ENCODE data around the gene DCC. TPM values are rescaled to one million over a fixed set of nuclear protein-coding genes. Genes with fewer than 3 reads are reported as not detected.

The DCC gene
- total RNA-seq, 2 donors from 2014 or later = 0.33 TPM; not detected in 1

GRCh38 chr18:53134711-53135110, 794.7 kb downstream of the DCC start:
- Histone ChIP-seq H3K27me3 (no peaks in the 10 kb centered on the region), H3K9me3 (no peaks in the 10 kb centered on the region), H3K27ac (no peak overlapping the region), H3K36me3 (replicated peaks in 1 of 2; ENCODE audit: insufficient read depth in 1 of 2, low read depth in 2 of 2) (no peaks in the 10 kb centered on the region), H3K4me3 (no peak overlapping the region), H3K4me1 (no peaks in the 10 kb centered on the region)
- TF ChIP-seq CTCF (IDR thresholded peaks at IDR 0.05) = no peak
- TF ChIP-seq POLR2A (IDR thresholded peaks at IDR 0.05) = no peak
- DNase-seq (no peak), ATAC-seq (no peak)
- intact Hi-C loops (cut with DNase I) = no loop called here
- 43 to 59% methylated on average over 3 of the region's 3 CpGs for WGBS, 2 donors

- H3K9me3 ChIP-seq = no peaks in the 10 kb centered on the region
- no peaks in the 10 kb centered on the region for H3K27me3 ChIP-seq
- H3K36me3 ChIP-seq (replicated peaks in 1 of 2; ENCODE audit: insufficient read depth in 1 of 2, low read depth in 2 of 2) = no peaks in the 10 kb centered on the region
- intact Hi-C loops (cut with DNase I) = no loop called here
- no peak overlapping the region for H3K27ac ChIP-seq
- H3K4me3 ChIP-seq = no peak overlapping the region
- ATAC-seq (no peak), DNase-seq (no peak)
- H3K4me1 ChIP-seq = no peaks in the 10 kb centered on the region
- TF ChIP-seq POLR2A (IDR thresholded peaks at IDR 0.05) = no peak
- no peak for TF ChIP-seq CTCF (IDR thresholded peaks at IDR 0.05)
Measured at GRCh38 chr18:53135654-53136053, 795.7 kb downstream of the DCC start.

- Histone ChIP-seq H3K4me3 (no peak overlapping the region), H3K4me1 (no peaks in the 10 kb centered on the region), H3K36me3 (replicated peaks in 1 of 2; ENCODE audit: insufficient read depth in 1 of 2, low read depth in 2 of 2) (no peaks in the 10 kb centered on the region), H3K27me3 (no peaks in the 10 kb centered on the region), H3K27ac (no peak overlapping the region), H3K9me3 (no peaks in the 10 kb centered on the region)
- intact Hi-C loops (cut with DNase I) = no loop called here
- no peak for ATAC-seq
- TF ChIP-seq POLR2A (IDR thresholded peaks at IDR 0.05) (no peak), CTCF (IDR thresholded peaks at IDR 0.05) (no peak)
- DNase-seq = no peak
- 50 to 57% methylated on average over 5 of the region's 5 CpGs for WGBS, 2 donors
Measured at GRCh38 chr18:53139746-53140500, 799.9 kb downstream of the DCC start.

GRCh38 chr18:53142005-53142404, 802.0 kb downstream of the DCC start:
- DNase-seq (no peak), ATAC-seq (no peak)
- TF ChIP-seq POLR2A (IDR thresholded peaks at IDR 0.05) = no peak
- no peak for TF ChIP-seq CTCF (IDR thresholded peaks at IDR 0.05)
- intact Hi-C loops (cut with DNase I) = no loop called here
- no peaks in the 10 kb centered on the region for H3K36me3 ChIP-seq (replicated peaks in 1 of 2; ENCODE audit: insufficient read depth in 1 of 2, low read depth in 2 of 2)
- no peak overlapping the region for H3K27ac ChIP-seq
- no peaks in the 10 kb centered on the region for H3K4me1 ChIP-seq
- H3K27me3 ChIP-seq = no peaks in the 10 kb centered on the region
- H3K4me3 ChIP-seq = no peak overlapping the region
- whole genome bisulfite sequencing, 2 donors = 35 to 42% methylated on average over 4 of the region's 4 CpGs
- no peaks in the 10 kb centered on the region for H3K9me3 ChIP-seq

- no peaks in the 10 kb centered on the region for H3K9me3 ChIP-seq
- no peak for TF ChIP-seq POLR2A (IDR thresholded peaks at IDR 0.05)
- TF ChIP-seq CTCF (IDR thresholded peaks at IDR 0.05) = no peak
- DNase-seq = no peak
- no peak overlapping the region for H3K4me3 ChIP-seq
- no peaks in the 10 kb centered on the region for H3K27me3 ChIP-seq
- H3K4me1 ChIP-seq = no peaks in the 10 kb centered on the region
- H3K27ac ChIP-seq = no peak overlapping the region
- intact Hi-C loops (cut with DNase I) = no loop called here
- H3K36me3 ChIP-seq (replicated peaks in 1 of 2; ENCODE audit: insufficient read depth in 1 of 2, low read depth in 2 of 2) = no peaks in the 10 kb centered on the region
- no peak for ATAC-seq
Measured at GRCh38 chr18:53147472-53147871, 807.5 kb downstream of the DCC start.

All from body of pancreas (tissue), 4 donors.